Keratinocyte (primary cell): ENCODE results near the gene ALG13. TPM values are rescaled to one million over a fixed set of nuclear protein-coding genes. Genes with fewer than 3 reads are reported as not detected.
"Not testable (repeated sequence)": the region's sequence is repeated elsewhere in the genome, so short reads cannot be mapped to it uniquely, and the experiment has no call there.

Experiments used
- DNase-seq: peaks from one replicate; pipeline ENCODE4 v3.0.0-alpha.2; 2011; ENCODE audit warnings: low read depth, missing footprints, low spot score
- FAIRE-seq: peaks from 2 replicates; lab custom pipeline; 2011; peaks lifted over from hg19 to GRCh38; lab: Jason Lieb, UNC
- H2AFZ ChIP-seq: 2 replicates; pipeline ENCODE4 v1.6.0; 2012; ENCODE audit warnings: low read length, control low read depth, inconsistent platforms; ENCODE audit not compliant: control insufficient read depth
- H3K27ac ChIP-seq: 2 replicates; pipeline ENCODE4 v1.5.1; 2011; ENCODE audit warnings: low read length; ENCODE audit not compliant: control insufficient read depth, insufficient read depth
- H3K27me3 ChIP-seq: 3 replicates; pipeline ENCODE4 v1.6.0; 2011; ENCODE audit warnings: low read length; ENCODE audit not compliant: control insufficient read depth, insufficient read depth; ENCODE audit errors: extremely low read depth
- H3K36me3 ChIP-seq, 2 experiments: 2 replicates in 1 of 2; 3 replicates in 1 of 2; pipeline ENCODE4 v1.5.1; 2011; ENCODE audit warnings: low read length in 2 of 2, mild to moderate bottlenecking in 1 of 2; ENCODE audit not compliant: control insufficient read depth in 2 of 2, insufficient read depth in 2 of 2; ENCODE audit errors: extremely low read depth in 1 of 2
- H3K4me1 ChIP-seq: 3 replicates; pipeline ENCODE4 v1.5.1; 2011; ENCODE audit warnings: low read length; ENCODE audit not compliant: control insufficient read depth, insufficient read depth; ENCODE audit errors: extremely low read depth
- H3K4me2 ChIP-seq: 3 replicates; pipeline ENCODE4 v1.6.0; 2011; ENCODE audit warnings: low read depth, low read length; ENCODE audit not compliant: control insufficient read depth, insufficient read depth; ENCODE audit errors: extremely low read depth
- H3K4me3 ChIP-seq, 3 experiments: fragments of 200-600 bp in 1 of 3; sonication (generic) in 1 of 3; 2 replicates in 2 of 3; 3 replicates in 1 of 3; pipeline ENCODE4 v1.5.1; 2011 to 2016; ENCODE audit warnings: low read length in 3 of 3, mild to moderate bottlenecking in 3 of 3, control low read depth in 2 of 3, inconsistent platforms in 1 of 3, low read depth in 1 of 3, mixed read lengths in 1 of 3, mixed run types in 1 of 3, moderate library complexity in 1 of 3; ENCODE audit not compliant: control insufficient read depth in 2 of 3, insufficient read depth in 2 of 3; ENCODE audit errors: extremely low read depth in 1 of 3
- H3K79me2 ChIP-seq: 2 replicates; pipeline ENCODE4 v1.6.0; 2012; ENCODE audit warnings: low read length; ENCODE audit not compliant: control insufficient read depth, insufficient read depth
- H3K9ac ChIP-seq: 3 replicates; pipeline ENCODE4 v1.6.0; 2011; ENCODE audit warnings: low read length; ENCODE audit not compliant: control insufficient read depth, insufficient read depth; ENCODE audit errors: extremely low read depth
- H3K9me1 ChIP-seq: 3 replicates; pipeline ENCODE4 v1.6.0; 2011; ENCODE audit warnings: low read length; ENCODE audit not compliant: control insufficient read depth, insufficient read depth; ENCODE audit errors: extremely low read depth
- H3K9me3 ChIP-seq: 2 replicates; pipeline ENCODE4 v1.5.1; 2012; ENCODE audit warnings: low read depth, low read length; ENCODE audit not compliant: control insufficient read depth
- H4K20me1 ChIP-seq: 3 replicates; pipeline ENCODE4 v1.6.0; 2011; ENCODE audit warnings: low read length; ENCODE audit not compliant: control insufficient read depth, insufficient read depth; ENCODE audit errors: extremely low read depth
- EZH2 ChIP-seq: IDR thresholded peaks from one replicate; pipeline ENCODE4 v1.6.1; 2012; ENCODE audit warnings: inconsistent platforms, mild to moderate bottlenecking, low read length, moderate library complexity
- dilution Hi-C: fragments of 300-500 bp; cut with MboI; formaldehyde crosslinking; loops from one replicate; pipeline ENCODE4 v1.7.0; 2020; ENCODE audit warnings: low sequenced_read_pairs; ENCODE audit not compliant: extremely low pct_ligation_motif_present
- polyA plus RNA-seq, 5 experiments: library from polyadenylated mRNA; depleted of rRNA in 3 of 5; stranded (reverse) in 3 of 5; stranded (forward) in 1 of 5; unstranded in 1 of 5; fragments of >200 nt; gene quantifications; 1 replicate in 1 of 5; 2 replicates in 3 of 5; 3 replicates in 1 of 5; pipeline versions ENCODE4 v1.2.1 to v1.2.3, GENCODE V29; 2011 to 2012; ENCODE audit warnings: missing spikeins in 2 of 5, low read depth in 1 of 5, low replicate concordance in 1 of 5
- TF ChIP-seq, protein P1 (sequence below), 3 experiments: IDR thresholded peaks in 1 of 3; conservative IDR thresholded peaks in 1 of 3; optimal IDR thresholded peaks in 1 of 3; 2 replicates in 2 of 3; 3 replicates in 1 of 3; pipeline versions ENCODE3 to v1.5.1; 2011; ENCODE audit warnings: low read length in 3 of 3, mild to moderate bottlenecking in 3 of 3, moderate library complexity in 2 of 3, control low read depth in 1 of 3, inconsistent platforms in 1 of 3; ENCODE audit not compliant: insufficient read depth in 2 of 3; ENCODE audit errors: extremely low read depth in 1 of 3

Gene ALG13
- polyA plus RNA-seq, 1 donor (not counting 4 experiments of a cell fraction or from before 2014, with no cell fraction given), result 50.8 TPM

DNA sequence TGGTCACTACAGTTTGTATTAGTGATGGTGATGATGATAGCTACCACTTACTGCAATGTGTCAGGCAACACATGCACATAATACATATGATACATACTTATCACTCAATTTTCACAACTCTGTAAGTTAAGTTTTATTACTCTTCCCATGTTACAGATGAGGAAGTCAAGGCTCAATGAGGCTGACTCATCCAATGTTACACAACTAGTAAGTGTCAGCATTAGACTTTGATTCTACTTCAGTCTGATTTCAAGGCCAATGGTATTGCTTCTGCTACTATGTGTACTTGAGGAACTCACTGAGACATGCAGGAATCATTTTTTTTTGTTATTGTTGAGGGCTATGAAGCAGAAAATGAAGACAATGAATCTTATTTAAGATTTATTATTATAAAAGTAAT, 98.6 kb downstream of the ALG13 start:
- DNase-seq (no peak), FAIRE-seq (no peak)
- Histone ChIP-seq H3K9me1 (no peaks in the 10 kb centered on the region), H3K79me2 (no peaks in the 10 kb centered on the region), H3K9ac (no peak overlapping the region), H3K4me3 (no peak overlapping the region), H3K4me2 (no peak overlapping the region), H3K4me1 (peaks cover 3% of the 10 kb centered on the region), H3K27ac (no peak overlapping the region), H2AFZ (no peak overlapping the region), H3K27me3 (no peaks in the 10 kb centered on the region), H3K9me3 (no peaks in the 10 kb centered on the region), H4K20me1 (no peaks in the 10 kb centered on the region), H3K36me3 (no peaks in the 10 kb centered on the region)
- dilution Hi-C loops, result no loop called here
- TF ChIP-seq, protein P1, sequence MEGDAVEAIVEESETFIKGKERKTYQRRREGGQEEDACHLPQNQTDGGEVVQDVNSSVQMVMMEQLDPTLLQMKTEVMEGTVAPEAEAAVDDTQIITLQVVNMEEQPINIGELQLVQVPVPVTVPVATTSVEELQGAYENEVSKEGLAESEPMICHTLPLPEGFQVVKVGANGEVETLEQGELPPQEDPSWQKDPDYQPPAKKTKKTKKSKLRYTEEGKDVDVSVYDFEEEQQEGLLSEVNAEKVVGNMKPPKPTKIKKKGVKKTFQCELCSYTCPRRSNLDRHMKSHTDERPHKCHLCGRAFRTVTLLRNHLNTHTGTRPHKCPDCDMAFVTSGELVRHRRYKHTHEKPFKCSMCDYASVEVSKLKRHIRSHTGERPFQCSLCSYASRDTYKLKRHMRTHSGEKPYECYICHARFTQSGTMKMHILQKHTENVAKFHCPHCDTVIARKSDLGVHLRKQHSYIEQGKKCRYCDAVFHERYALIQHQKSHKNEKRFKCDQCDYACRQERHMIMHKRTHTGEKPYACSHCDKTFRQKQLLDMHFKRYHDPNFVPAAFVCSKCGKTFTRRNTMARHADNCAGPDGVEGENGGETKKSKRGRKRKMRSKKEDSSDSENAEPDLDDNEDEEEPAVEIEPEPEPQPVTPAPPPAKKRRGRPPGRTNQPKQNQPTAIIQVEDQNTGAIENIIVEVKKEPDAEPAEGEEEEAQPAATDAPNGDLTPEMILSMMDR (optimal IDR thresholded peaks at IDR 0.05 in 1 of 3, IDR thresholded peaks at IDR 0.05 in 1 of 3, conservative IDR thresholded peaks at IDR 0.05 in 1 of 3; ENCODE audit: extremely low read depth in 1 of 3, insufficient read depth in 2 of 3, low read length in 3 of 3), result no peak
- no peak for TF ChIP-seq EZH2

DNA sequence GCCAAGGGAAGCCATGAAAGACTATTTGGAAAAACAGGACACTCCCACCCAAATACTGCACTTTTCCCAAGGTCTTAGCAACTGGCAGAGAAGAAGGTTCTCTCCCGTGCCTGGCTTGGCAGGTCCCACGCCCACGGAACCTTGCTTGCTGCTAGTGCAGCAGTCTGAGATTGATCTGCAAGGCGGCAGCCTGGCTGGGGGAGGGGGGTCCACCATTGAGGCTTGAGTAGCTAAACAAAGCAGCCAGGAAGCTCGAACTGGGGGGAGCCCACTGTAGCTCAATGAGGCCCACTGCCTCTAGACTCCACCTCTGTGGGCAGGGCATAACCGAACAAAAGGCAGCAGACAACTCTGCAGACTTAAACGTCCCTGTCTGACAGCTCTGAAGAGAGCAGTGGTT, 103.7 kb downstream of the ALG13 start:
- Histone ChIP-seq H3K9me1 (no peaks in the 10 kb centered on the region), H3K4me1 (no peaks in the 10 kb centered on the region), H3K9me3 (no peaks in the 10 kb centered on the region), H3K27me3 (no peaks in the 10 kb centered on the region), H3K4me2 (no peak overlapping the region), H3K36me3 (no peaks in the 10 kb centered on the region), H3K4me3 (no peak overlapping the region), H3K79me2 (no peaks in the 10 kb centered on the region), H2AFZ (no peak overlapping the region), H3K9ac (no peak overlapping the region), H4K20me1 (no peaks in the 10 kb centered on the region), H3K27ac (no peak overlapping the region)
- TF ChIP-seq, protein P1 (optimal IDR thresholded peaks at IDR 0.05 in 1 of 3, IDR thresholded peaks at IDR 0.05 in 1 of 3, conservative IDR thresholded peaks at IDR 0.05 in 1 of 3; ENCODE audit: extremely low read depth in 1 of 3, insufficient read depth in 2 of 3, low read length in 3 of 3), result no peak
- TF ChIP-seq EZH2, result no peak
- FAIRE-seq (no peak), DNase-seq (no peak)
- dilution Hi-C loops, result no loop called here

DNA sequence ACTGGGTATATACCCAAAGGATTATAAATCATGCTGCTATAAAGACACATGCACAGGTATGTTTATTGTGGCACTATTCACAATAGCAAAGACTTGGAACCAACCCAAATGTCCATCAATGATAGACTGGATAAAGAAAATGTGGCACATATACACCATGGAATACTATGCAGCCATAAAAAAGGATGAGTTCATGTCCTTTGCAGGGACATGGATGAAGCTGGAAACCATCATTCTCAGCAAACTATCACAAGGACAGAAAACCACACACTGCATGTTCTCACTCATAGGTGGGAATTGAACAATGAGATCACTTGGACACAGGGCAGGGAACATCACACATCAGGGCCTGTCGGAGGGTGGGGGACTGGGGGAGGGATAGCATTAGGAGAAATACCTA, 109.1 kb downstream of the ALG13 start:
- H3K9ac ChIP-seq, H3K4me1 ChIP-seq, H3K4me3 ChIP-seq, H3K9me1 ChIP-seq, H3K79me2 ChIP-seq, H3K27me3 ChIP-seq, H3K4me2 ChIP-seq, dilution Hi-C loops, FAIRE-seq, H3K27ac ChIP-seq, H2AFZ ChIP-seq, H3K9me3 ChIP-seq, H4K20me1 ChIP-seq, DNase-seq, H3K36me3 ChIP-seq: not testable (repeated sequence)
